ENCODE measurements around the gene OPRL1. TPM values are rescaled to one million over a fixed set of nuclear protein-coding genes. Genes with fewer than 3 reads are reported as not detected.

Gene OPRL1
- total and polyA plus RNA-seq, 2 of the 8 experiments (the other 6 are each of a cell fraction or from before 2014, with no cell fraction given) = 0.63 to 0.98 TPM

DNA sequence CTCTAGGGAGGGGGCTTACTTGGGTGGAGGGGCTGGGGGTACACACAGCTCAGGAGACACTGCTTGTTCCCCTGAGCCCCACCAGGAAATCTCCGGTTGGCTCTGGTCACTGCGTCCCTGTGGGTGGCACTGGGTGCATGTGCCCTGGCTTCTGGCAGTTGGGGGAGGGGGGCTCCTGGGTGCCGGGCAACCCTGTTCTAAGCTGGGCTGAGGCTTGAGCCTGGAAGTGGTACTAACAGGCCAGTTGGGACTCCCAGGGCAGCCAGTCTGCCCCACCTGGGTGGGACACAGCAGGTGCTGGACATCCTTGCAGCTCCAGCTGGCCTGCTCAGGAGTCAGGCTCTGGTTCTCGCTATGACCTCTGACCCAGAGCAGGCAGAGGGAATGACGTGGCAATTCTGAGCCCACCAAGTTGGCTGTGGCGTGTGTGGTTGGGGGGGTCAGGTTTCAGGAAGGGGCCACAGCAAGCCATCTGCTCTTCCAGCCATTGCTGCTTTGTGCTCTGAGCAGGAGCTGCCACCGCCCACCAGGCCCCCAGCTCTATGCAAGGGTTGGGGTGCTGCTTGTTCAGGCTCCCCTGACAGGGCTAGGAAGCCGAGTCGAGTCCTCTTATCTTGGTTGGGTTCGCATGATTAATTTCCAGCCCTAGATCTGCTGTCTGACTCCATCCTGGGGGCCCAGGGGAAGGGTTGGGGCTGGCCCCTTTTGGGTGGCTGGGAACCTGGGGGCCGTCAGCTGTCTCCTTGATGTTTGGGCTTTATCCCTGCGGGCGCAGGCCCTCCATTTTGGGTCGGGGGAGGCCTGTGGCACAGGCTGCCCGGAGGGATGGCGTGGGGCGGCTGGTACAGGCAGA lies 43.3 kb upstream of the OPRL1 start (continued):
- TF ChIP-seq, protein P1, sequence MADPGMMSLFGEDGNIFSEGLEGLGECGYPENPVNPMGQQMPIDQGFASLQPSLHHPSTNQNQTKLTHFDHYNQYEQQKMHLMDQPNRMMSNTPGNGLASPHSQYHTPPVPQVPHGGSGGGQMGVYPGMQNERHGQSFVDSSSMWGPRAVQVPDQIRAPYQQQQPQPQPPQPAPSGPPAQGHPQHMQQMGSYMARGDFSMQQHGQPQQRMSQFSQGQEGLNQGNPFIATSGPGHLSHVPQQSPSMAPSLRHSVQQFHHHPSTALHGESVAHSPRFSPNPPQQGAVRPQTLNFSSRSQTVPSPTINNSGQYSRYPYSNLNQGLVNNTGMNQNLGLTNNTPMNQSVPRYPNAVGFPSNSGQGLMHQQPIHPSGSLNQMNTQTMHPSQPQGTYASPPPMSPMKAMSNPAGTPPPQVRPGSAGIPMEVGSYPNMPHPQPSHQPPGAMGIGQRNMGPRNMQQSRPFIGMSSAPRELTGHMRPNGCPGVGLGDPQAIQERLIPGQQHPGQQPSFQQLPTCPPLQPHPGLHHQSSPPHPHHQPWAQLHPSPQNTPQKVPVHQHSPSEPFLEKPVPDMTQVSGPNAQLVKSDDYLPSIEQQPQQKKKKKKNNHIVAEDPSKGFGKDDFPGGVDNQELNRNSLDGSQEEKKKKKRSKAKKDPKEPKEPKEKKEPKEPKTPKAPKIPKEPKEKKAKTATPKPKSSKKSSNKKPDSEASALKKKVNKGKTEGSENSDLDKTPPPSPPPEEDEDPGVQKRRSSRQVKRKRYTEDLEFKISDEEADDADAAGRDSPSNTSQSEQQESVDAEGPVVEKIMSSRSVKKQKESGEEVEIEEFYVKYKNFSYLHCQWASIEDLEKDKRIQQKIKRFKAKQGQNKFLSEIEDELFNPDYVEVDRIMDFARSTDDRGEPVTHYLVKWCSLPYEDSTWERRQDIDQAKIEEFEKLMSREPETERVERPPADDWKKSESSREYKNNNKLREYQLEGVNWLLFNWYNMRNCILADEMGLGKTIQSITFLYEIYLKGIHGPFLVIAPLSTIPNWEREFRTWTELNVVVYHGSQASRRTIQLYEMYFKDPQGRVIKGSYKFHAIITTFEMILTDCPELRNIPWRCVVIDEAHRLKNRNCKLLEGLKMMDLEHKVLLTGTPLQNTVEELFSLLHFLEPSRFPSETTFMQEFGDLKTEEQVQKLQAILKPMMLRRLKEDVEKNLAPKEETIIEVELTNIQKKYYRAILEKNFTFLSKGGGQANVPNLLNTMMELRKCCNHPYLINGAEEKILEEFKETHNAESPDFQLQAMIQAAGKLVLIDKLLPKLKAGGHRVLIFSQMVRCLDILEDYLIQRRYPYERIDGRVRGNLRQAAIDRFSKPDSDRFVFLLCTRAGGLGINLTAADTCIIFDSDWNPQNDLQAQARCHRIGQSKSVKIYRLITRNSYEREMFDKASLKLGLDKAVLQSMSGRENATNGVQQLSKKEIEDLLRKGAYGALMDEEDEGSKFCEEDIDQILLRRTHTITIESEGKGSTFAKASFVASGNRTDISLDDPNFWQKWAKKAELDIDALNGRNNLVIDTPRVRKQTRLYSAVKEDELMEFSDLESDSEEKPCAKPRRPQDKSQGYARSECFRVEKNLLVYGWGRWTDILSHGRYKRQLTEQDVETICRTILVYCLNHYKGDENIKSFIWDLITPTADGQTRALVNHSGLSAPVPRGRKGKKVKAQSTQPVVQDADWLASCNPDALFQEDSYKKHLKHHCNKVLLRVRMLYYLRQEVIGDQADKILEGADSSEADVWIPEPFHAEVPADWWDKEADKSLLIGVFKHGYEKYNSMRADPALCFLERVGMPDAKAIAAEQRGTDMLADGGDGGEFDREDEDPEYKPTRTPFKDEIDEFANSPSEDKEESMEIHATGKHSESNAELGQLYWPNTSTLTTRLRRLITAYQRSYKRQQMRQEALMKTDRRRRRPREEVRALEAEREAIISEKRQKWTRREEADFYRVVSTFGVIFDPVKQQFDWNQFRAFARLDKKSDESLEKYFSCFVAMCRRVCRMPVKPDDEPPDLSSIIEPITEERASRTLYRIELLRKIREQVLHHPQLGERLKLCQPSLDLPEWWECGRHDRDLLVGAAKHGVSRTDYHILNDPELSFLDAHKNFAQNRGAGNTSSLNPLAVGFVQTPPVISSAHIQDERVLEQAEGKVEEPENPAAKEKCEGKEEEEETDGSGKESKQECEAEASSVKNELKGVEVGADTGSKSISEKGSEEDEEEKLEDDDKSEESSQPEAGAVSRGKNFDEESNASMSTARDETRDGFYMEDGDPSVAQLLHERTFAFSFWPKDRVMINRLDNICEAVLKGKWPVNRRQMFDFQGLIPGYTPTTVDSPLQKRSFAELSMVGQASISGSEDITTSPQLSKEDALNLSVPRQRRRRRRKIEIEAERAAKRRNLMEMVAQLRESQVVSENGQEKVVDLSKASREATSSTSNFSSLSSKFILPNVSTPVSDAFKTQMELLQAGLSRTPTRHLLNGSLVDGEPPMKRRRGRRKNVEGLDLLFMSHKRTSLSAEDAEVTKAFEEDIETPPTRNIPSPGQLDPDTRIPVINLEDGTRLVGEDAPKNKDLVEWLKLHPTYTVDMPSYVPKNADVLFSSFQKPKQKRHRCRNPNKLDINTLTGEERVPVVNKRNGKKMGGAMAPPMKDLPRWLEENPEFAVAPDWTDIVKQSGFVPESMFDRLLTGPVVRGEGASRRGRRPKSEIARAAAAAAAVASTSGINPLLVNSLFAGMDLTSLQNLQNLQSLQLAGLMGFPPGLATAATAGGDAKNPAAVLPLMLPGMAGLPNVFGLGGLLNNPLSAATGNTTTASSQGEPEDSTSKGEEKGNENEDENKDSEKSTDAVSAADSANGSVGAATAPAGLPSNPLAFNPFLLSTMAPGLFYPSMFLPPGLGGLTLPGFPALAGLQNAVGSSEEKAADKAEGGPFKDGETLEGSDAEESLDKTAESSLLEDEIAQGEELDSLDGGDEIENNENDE (IDR thresholded peaks at IDR 0.05; ENCODE audit: insufficient replicate concordance, low read length) = no peak
- no peak for TF ChIP-seq BACH1 (IDR thresholded peaks at IDR 0.05; ENCODE audit: low read length)
- TF ChIP-seq, protein P2, sequence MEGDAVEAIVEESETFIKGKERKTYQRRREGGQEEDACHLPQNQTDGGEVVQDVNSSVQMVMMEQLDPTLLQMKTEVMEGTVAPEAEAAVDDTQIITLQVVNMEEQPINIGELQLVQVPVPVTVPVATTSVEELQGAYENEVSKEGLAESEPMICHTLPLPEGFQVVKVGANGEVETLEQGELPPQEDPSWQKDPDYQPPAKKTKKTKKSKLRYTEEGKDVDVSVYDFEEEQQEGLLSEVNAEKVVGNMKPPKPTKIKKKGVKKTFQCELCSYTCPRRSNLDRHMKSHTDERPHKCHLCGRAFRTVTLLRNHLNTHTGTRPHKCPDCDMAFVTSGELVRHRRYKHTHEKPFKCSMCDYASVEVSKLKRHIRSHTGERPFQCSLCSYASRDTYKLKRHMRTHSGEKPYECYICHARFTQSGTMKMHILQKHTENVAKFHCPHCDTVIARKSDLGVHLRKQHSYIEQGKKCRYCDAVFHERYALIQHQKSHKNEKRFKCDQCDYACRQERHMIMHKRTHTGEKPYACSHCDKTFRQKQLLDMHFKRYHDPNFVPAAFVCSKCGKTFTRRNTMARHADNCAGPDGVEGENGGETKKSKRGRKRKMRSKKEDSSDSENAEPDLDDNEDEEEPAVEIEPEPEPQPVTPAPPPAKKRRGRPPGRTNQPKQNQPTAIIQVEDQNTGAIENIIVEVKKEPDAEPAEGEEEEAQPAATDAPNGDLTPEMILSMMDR (IDR thresholded peaks at IDR 0.05; ENCODE audit: control extremely low read depth in 1 of 3, insufficient read depth in 1 of 3, low read depth in 1 of 3, low read length in 3 of 3) = no peak
